T-helper 22 cell (primary cell): ENCODE measurements around the gene IL1R2.

ENCODE experiments used
- DNase-seq: peaks from one replicate; pipeline ENCODE4 v3.0.0-alpha.2; 2020; ENCODE audit warnings: low read depth

The IL1R2 gene

GRCh38 chr2:101975171-101975870, 16.4 kb upstream of the IL1R2 start:
- DNase-seq, result no peak

GRCh38 chr2:101976891-101977290, 14.9 kb upstream of the IL1R2 start:
- no peak for DNase-seq

GRCh38 chr2:101980368-101980767, 11.4 kb upstream of the IL1R2 start:
- DNase-seq, result no peak

GRCh38 chr2:101981066-101981465, 10.7 kb upstream of the IL1R2 start:
- no peak for DNase-seq

- DNase-seq, result no peak
Measured at GRCh38 chr2:101981504-101981903, 10.3 kb upstream of the IL1R2 start.

- DNase-seq, result no peak
Measured at GRCh38 chr2:101982495-101983029, 9.2 kb upstream of the IL1R2 start.

GRCh38 chr2:101983486-101983885, 8.3 kb upstream of the IL1R2 start:
- no peak for DNase-seq

GRCh38 chr2:101983928-101984327, 7.8 kb upstream of the IL1R2 start:
- no peak for DNase-seq

- DNase-seq, result no peak
Measured at GRCh38 chr2:101984656-101985055, 7.1 kb upstream of the IL1R2 start.

GRCh38 chr2:101985101-101985792, 6.5 kb upstream of the IL1R2 start:
- DNase-seq, result no peak

- no peak for DNase-seq
Measured at GRCh38 chr2:101985793-101986164, 6.0 kb upstream of the IL1R2 start.

GRCh38 chr2:101986376-101986775, 5.4 kb upstream of the IL1R2 start:
- DNase-seq, result no peak

- no peak for DNase-seq
Measured at GRCh38 chr2:101986804-101987740, 4.7 kb upstream of the IL1R2 start.

- no peak for DNase-seq
Measured at GRCh38 chr2:101987832-101988231, 3.9 kb upstream of the IL1R2 start.

GRCh38 chr2:101988541-101988940, 3.2 kb upstream of the IL1R2 start:
- DNase-seq, result no peak

- no peak for DNase-seq
Measured at GRCh38 chr2:101989740-101990460, 1.9 kb upstream of the IL1R2 start.

GRCh38 chr2:101993772-101994171, 2.0 kb downstream of the IL1R2 start:
- no peak for DNase-seq

- no peak for DNase-seq
Measured at GRCh38 chr2:101995019-101995418, 3.3 kb downstream of the IL1R2 start.

GRCh38 chr2:101995804-101996203, 4.0 kb downstream of the IL1R2 start:
- DNase-seq, result no peak

GRCh38 chr2:101998556-101998895, 6.8 kb downstream of the IL1R2 start:
- no peak for DNase-seq

- no peak for DNase-seq
Measured at GRCh38 chr2:101998896-101999789, 7.4 kb downstream of the IL1R2 start.
